GM03348 (cell line): Measurements from ENCODE around the gene MYH11.
A peak's percentile ranks its signal among the peaks of the same experiment; 100 is the strongest.
"Not testable (repeated sequence)": the region's sequence is repeated elsewhere in the genome, so short reads cannot be mapped to it uniquely, and the experiment has no call there.

Source experiments
- DNase-seq: peaks from one replicate; pipeline ENCODE4 v3.0.0; 2012; ENCODE audit warnings: low spot score

The MYH11 gene

DNA sequence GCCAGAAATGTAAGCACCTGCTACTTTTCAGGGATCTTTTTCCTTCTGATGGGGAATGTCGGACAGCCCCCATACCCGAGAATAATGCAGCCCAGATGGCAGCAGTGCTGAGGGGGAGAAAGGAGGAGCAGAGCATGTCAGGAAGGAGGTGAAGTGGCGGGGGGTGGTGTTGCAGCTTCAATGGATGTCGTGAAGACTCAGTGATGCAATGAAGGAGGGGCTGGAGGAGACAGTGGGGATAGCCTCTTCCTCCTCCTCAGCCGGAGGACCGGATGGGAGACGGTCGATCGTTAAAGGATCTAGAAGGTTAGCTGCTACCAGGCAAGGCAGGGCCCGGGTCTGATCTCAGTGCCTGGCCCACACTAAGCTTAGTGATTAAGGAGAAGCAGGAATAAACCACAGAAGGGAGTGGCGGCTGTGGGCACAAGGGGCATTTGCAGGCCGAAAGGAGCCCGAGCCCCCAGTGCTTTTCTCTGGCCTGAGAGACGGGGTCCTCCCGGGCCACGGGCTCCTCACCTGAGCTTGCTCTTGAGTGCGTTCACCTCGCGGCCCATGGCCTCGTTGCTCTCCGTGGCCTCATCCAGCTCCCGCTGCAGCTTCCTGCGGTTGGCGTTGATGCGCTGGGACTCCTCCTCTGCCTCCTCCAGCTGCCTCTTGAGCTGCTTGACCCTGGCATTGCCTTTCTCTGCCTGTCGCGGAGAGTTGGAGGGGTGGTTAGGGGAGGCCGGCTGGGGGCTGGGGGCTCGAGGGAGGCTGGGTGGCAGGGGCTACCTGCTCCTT lies 142.2 kb downstream of the MYH11 start:
- no peak for DNase-seq

DNA sequence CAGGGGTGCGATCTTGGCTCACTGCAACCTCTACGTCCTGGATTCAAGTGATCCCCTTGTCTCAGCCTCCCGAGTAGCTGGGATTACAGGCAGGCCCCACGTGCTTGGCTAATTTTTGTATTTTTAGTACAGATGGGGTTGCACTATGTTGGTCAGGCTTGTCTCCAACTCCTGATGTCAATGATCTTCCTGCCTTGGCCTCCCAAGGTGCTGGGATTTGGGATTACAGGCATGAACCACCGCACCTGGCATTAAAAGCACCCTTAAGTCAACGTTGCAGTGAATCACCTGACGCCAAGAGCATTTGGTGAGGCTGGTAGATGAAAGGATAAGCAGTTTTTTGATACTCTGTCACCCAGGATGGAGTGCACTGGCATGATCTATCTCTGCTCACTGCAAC lies 147.8 kb downstream of the MYH11 start:
- DNase-seq, result no peak

DNA sequence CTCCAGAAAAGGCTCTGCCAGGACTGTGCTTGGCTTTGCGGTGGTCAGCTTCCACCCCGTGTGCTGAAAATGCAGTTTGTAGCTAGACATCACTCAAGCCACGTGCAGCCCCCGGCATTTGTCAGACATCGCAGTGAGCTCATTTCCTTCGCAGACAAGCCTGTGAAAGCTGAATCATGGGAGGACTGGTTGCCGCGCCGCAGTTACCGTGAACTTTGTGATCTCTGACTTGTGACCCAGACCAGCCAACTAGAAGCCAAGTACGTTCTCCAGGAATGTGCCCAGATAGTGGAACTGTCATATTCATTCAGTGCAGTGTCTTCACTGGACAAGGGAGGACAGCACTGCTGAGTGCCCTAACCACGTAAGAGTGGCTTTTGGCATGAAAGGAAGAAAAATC lies 148.7 kb downstream of the MYH11 start:
- no peak for DNase-seq

DNA sequence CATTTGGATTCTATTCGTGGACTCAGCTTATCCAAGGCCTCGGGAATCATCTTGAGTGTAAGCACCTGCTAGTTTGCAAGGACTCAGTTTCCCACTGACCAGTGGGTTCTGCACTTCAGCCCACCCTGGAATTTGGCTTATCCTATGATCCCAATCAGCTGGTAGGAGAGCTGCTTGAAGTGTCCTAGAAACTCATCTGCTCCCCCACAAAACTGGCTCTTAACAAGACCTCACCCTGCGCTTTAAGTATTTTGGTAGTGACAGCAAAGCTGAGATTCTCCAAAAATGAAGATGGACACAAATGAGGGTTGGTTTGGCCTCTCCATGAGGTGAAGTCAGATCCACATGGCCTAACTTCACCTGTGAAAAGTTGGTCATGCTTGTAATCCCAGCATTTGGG lies 149.5 kb downstream of the MYH11 start:
- DNase-seq, result no peak

DNA sequence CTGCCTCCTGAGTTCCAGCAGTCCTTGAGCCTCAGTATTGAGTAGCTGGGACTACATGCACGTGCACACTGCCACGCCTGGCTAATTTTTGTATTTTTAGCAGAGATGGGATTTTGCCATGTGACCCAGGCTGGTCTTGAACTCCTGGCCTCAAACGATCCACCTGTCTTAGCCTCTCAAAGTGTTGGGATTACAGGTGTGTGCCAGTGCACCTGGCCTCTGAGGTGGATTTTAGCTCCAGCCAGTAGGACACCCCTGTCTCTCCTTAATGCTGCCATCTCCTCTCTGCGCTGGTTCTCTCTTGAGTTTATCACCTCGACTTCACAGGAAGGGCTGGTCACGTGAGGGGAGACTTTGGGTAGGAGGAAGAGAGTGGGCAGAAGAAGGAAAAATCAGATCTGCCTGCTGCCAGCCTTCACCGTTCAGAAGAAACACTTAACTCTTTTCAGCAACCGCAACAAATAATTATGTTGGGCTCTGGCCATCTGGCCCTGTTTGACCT lies 151.7 kb downstream of the MYH11 start:
- DNase-seq, result no peak

DNA sequence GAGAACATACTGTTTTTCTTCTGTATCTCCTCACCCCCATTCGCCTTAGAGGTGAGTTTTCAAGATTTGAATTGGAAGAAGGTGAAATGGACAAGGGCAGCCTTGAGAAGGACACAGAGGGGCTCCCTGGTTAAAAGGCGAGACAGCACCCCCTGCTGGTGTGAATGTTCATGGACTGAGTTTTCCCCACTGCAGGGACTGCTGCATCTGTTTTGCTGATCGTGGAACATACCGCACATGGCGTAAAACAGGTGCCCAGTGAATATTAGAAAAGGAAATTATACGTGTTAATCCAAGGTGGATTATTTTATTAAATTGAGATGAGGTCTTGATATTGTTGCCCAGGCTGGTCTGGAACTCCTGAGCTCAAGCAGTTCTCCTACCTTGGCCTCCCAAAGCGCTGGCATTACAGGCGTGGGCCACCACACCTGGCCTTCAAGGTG lies 152.3 kb downstream of the MYH11 start:
- peak; percentile 90 for DNase-seq

DNA sequence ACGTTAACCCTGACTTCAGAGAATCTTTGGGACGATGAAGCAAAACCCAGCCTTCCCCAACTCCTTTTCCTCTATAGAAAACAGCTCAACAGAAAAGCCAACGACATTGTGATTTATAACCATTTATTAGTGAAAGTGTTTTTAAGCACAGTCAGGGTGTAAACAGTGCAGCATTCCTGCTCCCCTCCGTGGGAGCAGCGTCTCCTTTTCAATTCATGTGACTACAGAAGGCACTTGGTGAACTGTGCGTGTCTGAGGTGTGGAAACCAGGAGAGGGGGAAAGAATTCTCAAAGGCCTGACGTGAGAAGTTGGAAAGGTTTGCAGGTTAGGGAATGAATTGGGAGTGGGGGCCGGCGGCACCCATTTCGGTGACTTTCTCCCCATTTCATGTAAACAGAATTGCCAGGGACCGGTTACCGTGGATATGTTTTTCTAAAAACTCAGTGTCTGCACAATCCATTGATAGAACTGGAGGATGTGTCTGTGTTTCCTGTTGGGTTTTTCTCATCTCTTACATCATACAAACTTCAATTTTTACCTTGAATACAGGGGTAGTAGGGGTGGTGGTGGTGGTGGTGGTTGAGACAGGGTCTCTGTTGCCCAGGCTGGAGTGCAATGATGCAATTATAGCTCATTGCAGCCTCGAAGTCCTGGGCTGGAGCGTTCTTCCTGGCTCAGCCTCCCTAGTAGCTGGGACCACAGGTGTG lies 153.6 kb downstream of the MYH11 start:
- no peak for DNase-seq

DNA sequence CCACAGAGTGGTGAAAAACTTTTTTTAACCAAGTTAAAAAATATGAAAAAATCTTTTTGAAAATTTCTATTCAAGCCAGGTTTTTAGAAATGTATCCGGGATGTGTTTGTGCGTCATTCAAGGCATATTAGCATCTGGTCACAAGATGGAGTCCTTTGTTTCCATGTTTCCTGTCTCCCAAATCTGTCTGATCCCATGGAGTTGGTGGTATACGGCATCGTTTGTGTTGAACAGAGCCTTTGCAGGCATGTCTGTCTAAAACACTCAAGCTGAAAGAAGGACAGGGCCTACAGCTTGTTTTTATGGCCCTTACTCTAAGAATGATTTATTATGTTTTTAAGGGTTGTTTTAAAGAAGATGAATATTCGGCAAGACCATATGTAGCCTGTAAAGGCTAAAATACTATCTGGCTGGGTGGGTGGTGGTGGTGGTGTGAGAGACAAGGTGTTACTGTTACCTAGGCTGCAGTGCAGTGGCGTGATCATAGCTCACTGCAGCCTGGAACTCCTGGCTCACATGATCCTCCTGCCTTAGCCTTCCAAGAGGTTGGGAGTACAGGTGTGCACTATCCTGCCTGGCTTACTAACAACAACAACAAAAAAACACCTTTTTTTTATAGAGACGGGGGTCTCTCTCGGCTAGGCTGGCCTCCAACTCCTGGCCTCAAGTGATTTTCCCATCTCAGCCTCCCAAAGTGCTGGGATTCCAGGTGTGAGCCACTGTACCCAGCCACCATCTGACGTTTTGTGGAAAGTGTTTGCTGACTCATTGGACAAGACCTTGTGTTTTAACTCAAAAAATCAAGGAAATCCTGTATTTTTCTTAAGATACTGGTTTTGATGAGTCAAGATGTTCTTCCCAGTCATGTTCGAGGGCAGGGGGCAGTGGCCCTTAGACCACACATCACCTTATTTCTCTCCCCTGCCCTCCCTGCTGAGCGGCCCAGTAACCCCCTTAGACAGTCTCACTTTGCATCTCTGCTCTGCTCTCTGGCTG lies 154.6 kb downstream of the MYH11 start:
- no peak for DNase-seq

DNA sequence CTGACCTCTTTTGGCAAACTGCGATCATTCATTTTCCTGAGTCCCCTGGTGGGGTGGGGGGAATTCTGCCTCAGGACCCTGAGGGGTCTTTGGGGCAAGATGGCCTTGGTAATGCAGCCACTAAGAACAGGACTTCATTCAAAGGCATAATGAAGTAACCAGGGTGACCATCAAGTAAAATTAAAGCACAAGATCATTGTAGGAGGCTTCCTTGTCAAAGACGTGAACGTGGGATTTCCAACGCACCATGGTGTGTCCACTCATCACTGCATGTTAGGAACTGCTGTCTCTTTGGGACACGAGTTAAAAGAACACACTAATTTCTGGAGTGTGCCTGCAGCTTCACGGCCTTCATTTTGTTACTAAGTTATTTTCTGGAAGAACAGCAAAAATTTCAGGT lies 155.5 kb downstream of the MYH11 start:
- DNase-seq, result no peak

DNA sequence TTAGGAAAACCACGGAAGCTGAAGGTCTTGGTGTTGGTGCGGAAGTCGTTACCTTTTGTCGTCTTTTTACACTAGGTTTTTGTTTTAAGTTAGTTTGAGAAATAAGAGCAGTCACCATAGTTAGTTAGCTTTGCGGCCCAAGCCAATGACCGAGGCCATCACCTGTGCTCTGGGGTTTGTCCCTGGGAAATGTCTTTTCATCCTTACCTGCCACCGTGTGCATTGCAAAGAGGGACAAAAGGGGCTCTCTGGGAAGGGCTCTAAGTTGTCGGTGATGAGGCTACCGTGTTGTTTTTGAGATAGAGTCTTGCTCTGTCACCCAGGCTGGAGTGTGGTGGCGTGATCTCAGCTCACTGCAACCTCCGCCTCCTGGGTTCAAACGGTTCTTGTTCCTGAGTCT lies 157.0 kb downstream of the MYH11 start:
- no peak for DNase-seq

DNA sequence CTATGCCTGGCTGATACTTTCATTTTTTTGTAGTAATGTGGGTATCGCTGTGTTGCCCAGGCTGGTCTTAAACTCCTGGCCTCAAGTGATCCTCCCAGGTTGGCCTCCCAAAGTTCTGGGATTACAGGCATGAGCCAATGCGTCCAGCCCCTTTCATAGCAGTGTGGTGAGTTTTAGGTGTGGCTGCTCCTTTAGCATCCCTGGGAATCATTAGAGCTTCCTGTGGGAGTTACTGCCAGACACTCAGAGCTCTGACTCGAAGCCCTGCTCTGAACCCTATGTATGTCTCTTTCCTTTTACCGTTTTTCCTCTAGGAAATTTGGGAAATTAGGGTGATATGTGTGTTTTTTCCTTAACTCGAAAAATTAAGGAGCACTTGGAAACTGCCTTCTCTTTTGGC lies 162.3 kb downstream of the MYH11 start:
- no peak for DNase-seq

DNA sequence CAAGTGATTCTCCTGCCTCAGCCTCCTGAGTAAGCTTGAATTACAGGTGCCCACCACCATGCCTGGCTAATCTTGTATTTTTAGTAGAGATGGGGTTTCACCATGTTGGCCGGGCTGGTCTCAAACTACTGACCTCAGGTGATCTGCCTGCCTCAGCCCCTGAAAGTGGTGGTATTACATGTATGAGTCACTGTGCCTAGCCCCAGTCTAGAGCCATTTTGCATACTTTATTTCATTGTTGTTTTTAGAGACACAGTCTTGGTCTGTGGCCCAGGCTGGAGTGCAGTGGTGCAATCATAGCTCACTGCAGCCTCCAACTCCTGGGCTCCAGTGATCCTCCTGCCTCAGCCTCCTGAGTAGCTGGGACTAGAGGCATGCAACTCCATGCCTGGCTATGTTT lies 164.3 kb downstream of the MYH11 start:
- not testable (repeated sequence) for DNase-seq

DNA sequence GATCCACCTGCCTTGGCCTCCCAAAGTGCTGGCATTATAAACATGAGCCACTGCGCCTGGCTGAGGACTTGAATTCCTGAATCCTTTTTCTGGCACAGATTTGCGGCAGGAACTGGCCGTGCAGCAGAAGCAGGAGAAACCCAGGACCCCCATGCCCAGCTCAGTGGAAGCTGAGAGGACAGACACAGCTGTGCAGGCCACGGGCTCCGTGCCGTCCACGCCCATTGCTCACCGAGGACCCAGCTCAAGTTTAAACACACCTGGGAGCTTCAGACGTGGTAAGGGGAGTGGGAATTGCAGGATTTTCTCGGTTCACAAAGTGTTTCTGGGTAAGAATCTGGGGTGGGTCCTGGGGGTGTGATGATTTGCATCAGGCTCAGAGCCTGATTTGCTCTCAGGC lies 165.8 kb downstream of the MYH11 start:
- no peak for DNase-seq

DNA sequence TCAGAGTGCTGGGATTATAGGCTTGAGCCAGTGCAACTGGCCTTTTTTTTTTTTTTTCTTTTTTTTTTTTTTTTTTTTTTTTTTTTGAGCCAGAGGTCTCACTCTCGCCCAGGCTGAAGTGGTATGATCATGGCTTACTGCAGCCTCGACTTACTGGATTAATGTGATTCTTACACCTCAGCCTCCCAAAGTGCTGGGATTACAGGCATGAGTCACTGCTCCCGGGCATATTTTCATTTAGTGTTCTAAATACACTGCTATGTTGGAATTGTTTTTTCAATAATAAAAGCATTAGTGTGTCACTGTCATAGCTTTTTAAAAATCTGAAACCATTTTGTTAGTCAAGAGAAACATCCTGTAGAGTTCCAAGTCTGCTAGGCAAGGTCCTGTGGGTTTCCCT lies 166.5 kb downstream of the MYH11 start:
- no peak for DNase-seq

DNA sequence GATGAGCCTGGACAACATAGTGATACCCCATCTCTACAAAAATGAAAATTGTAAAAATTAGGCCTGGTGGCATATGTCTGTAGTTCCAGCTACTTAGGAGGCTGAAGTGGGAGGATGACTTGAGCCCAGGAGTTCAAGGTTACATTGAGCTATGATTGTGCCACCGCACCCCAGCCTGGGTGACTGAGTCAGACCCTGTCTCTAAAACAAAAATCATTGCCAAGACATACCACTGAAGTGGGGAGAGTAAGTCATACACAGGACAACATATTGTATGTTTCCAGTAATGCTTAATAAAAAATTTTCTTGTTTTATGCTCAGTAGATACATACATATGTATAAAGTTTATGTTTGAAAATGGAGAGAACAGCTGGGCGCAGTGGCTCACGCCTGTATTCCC lies 167.5 kb downstream of the MYH11 start:
- no peak for DNase-seq

DNA sequence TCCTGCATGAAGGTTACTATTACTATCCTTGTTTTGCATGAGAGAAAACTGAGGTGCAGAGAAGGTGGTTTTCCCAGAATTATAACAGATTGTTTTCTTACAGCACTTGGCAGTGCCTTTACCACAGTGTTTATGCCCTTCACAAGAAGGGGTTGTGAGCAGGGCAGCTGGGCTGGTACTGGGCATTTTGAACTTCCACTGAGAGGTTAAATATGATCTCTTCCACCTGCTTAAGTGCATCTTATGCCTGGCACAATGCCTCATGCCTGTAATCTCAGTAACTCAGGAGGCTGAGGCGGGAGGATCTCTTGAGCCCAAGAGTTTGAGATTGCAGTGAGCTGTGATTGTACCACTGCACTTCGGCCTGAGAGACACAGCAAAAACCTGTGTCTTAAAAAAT lies 170.5 kb downstream of the MYH11 start:
- no peak for DNase-seq

DNA sequence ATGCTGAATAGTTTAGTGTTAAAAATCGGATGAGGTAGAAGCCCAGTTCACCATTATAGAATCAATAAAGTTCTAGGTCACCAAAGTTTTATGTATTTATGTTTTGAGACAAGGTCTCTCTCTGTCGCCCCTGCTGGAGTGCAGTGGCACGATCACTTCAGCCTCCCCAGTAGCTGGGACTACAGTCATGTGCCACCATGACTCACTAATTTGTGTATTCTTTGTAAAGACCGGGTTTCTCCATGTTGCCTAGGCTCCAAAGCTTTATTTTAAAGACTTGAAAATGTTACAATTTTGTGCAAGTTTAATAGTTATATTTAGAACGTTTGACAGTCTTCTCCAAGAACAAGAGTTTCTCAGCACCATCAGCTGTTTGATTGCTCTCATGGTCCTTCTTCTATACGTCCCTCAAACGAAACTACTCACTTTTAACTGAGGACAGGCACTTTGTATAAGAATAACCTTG lies 174.7 kb downstream of the MYH11 start:
- peak; percentile 40 for DNase-seq

DNA sequence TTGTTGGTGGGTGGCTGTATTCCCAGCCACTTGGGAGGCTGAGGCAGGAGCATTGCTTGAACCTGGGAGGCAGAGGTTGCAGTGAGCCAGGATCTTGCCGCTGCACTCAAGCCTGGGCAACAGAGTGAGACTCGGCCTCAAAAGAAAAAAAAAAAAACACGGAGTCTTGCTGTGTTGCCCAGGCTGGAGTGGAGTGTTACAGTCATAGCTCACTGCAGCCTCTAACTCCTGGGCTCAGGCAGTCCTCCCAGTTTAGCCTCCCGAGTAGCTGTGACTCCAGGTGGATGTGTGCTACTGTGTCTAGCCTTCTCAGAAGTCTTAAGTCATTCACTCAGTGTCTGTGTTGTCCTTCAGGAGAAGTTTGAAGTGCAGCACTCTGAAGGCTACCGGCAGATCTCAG lies 179.4 kb downstream of the MYH11 start:
- DNase-seq, result no peak

DNA sequence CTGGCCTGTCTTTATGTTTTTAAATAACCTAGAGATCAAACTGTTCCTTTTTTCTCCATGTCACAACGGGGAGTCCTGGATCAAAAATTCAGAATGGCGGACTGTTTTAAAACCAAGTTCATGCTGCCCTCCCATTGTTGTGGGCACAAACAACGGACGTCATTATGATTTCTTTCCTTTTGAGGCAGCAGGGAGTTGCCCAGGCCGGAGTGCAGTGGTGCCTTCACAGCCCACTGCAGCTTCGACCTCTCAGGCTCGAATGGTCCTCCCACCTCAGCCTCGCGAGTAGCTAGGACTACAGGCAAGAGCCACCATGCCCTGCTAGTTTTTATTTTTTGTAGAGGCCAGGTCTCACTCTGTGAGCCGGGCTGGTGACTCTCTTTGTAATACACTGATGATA lies 180.3 kb downstream of the MYH11 start:
- DNase-seq, result no peak

DNA sequence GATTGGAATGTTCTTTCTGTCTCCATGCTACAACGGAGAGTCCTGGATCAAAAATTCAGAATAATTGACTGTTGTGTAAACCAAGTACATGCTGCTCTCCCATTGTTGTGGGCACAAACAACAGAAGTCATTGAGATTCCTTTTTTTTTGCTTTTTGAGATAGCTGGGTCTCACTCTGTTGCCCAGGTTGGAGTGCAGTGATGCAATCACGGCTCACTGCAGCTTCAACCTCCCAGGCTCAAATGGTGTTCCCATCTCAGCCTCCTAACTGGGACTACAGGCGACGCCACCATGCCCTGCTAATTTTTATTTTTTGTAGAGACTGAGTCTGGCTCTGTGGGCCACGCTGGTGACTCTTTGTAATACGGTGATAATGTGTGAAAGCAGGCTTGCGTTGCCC lies 182.3 kb downstream of the MYH11 start:
- no peak for DNase-seq

DNA sequence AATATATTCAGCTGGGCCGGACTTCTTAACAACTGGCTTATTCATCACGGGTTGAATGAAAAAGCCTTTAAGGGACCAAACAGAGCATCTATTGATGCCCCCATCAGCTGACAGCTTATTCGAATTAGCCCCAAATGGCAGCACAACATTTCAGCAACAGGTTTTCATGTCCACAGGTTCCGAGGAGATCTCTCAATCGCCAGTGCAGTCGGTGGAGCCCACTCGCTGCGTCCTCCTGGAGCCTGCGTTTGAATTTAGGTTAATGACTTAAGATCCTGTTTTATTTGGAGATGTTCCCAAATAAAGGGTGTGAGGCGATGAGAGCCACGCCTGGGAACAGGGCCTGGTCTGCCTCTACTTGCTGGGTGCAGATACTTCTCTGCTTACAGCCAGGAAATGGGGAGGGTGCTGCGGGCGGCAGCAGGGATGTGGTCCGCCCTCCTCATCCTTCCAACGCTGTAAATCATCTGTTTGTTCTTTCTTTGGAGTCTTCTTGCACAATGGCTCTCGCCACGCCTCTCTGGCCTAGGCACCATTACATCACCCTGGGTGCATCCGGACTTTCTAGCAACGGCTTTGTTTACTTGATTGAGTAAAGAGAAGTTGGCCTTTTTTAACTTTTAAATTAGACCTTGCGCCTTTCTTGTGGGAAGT lies 184.2 kb downstream of the MYH11 start:
- DNase-seq, result peak; percentile 95

DNA sequence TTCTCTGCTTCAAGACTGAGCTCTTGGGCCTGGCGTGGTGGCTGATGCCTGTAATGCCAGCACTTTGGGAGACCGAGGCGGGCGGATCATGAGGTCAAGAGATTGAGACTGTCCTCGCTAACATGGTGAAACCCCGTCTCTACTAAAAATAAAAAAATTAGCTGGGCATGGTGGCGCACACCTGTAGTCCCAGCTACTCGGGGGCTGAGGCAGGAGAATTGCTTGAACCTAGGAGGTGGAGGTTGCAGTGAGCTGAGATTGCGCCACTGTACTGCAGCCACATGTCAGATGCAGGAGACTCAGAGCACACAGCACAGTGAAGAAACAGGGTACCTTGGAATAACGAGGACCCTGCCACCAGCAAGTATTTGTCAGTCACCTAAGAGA lies 184.7 kb downstream of the MYH11 start:
- not testable (repeated sequence) for DNase-seq
